B cell (primary cell): ENCODE measurements around the gene TSHR.

Source experiments
- CTCF ChIP-seq: fragments of 200-600 bp; IDR thresholded peaks from one replicate; pipeline ENCODE4 v1.8.0; 2022; ENCODE audit warnings: antibody characterized with exemption, mild to moderate bottlenecking
- EZH2 ChIP-seq: IDR thresholded peaks from 2 replicates; pipeline ENCODE4 v1.6.1; 2012; ENCODE audit warnings: borderline replicate concordance, low read depth, mild to moderate bottlenecking, moderate library complexity, low read length; ENCODE audit not compliant: insufficient read depth, poor library complexity, severe bottlenecking

GRCh38 chr14:80956102-80956501 lies 681 bp downstream of the TSHR start:
- TF ChIP-seq CTCF (no peak), EZH2 (no peak)
